Mammary epithelial cell (primary cell): ENCODE data around the gene ANKRD65.
"Not testable (repeated sequence)": the region's sequence is repeated elsewhere in the genome, so short reads cannot be mapped to it uniquely, and the experiment has no call there.

Experiments used
- CTCF ChIP-seq, 2 donors: IDR thresholded peaks in 1 of 2; conservative IDR thresholded peaks in 1 of 2; 2 replicates each; pipeline ENCODE4 v1.5.1; 2011 to 2012; ENCODE audit warnings: inconsistent platforms in 2 of 2, low read length in 2 of 2, mild to moderate bottlenecking in 2 of 2, control low read depth in 1 of 2, low read depth in 1 of 2; ENCODE audit not compliant: insufficient read depth in 1 of 2; ENCODE audit errors: extremely low read depth in 1 of 2
- EZH2 ChIP-seq: IDR thresholded peaks from 2 replicates; pipeline ENCODE4 v1.6.1; 2012; ENCODE audit warnings: low read length, inconsistent platforms, borderline replicate concordance

GRCh38 chr1:1417396-1417795 is 3.7 kb downstream of the ANKRD65 start:
- TF ChIP-seq CTCF (conservative IDR thresholded peaks at IDR 0.05 in 1 of 2, IDR thresholded peaks at IDR 0.05 in 1 of 2; ENCODE audit: extremely low read depth in 1 of 2, insufficient read depth in 1 of 2, low read depth in 1 of 2, low read length in 2 of 2) = peak in 1 of 2 donors; percentile 8
- TF ChIP-seq EZH2 = not testable (repeated sequence)
